HG03354 (cell line): ENCODE data around the gene FOXK2.

Experiments used
- ATAC-seq: cut with Tn5 transposase; IDR thresholded peaks from one replicate; pipeline ENCODE4 v1.9.1; 2021; ENCODE audit warnings: mild to moderate bottlenecking; ENCODE audit not compliant: unreplicated experiment, poor library complexity, severe bottlenecking

Gene FOXK2

DNA sequence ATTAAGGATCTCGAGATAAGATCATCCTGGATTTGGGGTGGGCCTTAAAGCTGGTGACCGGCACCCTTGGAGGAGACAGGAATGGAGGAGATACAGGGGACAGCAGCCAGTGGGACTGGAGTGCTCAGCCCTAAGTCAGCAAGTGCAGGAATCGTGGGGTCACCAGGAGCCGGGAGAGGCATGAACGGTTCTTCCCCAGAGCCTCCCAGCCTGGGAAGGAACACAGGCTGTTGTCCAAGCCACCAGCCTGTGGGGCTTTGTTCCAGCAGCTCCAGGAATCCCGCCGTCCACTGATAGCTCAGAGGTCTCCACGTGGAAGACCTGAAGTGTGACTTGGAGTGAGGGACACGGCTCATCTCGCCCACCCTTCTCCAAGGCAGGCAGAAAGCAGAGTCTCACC is 131.2 kb downstream of the FOXK2 start:
- no peak for ATAC-seq

DNA sequence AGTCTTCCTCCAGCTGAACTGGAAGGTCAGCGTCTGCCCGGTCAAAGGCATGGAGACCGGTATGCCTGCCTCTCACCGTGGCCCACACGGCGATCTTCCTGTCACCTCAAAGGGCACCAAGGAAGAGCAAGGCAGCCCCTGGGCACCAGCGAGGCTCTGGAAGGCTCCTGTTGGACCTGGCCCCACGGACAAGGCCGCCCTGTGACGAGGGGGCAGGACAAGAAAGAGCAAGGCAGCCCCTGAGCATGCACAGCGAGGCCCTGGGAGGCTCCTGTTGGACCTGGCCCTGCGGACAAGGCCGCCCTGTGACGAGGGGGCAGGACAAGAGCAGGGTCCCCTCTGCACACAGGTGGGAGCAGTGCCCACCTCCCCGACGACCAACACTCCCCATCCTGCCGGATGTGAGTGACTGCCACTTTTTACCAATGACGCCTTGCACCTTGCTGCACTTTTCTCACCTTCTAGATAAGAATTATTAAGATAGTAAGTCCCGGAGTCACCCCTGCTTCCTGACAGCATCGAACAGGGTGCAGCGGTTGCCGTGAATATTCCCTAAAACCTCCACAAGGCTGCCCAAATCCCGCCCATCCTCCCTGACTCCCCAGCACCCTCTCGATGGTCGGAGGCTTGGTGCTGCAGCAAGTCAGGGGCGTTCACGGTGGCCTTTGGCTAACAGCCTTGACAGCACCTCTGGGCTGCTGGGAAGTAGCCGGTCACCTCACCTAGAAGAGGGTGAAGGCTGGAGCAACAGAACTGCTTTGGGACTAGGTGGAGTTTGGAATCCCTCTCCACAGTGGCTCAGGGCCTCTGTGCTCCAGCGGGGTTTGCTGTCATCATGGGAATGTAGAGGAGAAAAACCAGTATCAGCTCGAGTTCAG is 134.4 kb downstream of the FOXK2 start:
- no peak for ATAC-seq
